ENCODE measurements around the gene NR3C1. TPM values are rescaled to one million over a fixed set of nuclear protein-coding genes. Genes with fewer than 3 reads are reported as not detected.

Gene NR3C1
- total RNA-seq, 1 experiment from 2014 or later, result 16.0 TPM

GRCh38 chr5:143340891-143341685 is 62.4 kb downstream of the NR3C1 start (continued):
- TF ChIP-seq RAD21 (IDR thresholded peaks at IDR 0.05; ENCODE audit: low read depth), result no peak
- no peak for TF ChIP-seq EGR1 (IDR thresholded peaks at IDR 0.05; ENCODE audit: low read depth)
- TF ChIP-seq ELF1 (IDR thresholded peaks at IDR 0.05; ENCODE audit: borderline replicate concordance, low read depth), result no peak
- TF ChIP-seq ZFX (IDR thresholded peaks at IDR 0.05), result no peak
- TF ChIP-seq EZH2phosphoT487 (IDR thresholded peaks at IDR 0.05; ENCODE audit: borderline replicate concordance), result no peak
- no peak for TF ChIP-seq SRF (IDR thresholded peaks at IDR 0.05; ENCODE audit: low read depth)
- no peak for TF ChIP-seq ZNF274 (IDR thresholded peaks at IDR 0.05; ENCODE audit: low read depth, low read length)

GRCh38 chr5:143338658-143339366 is 64.7 kb downstream of the NR3C1 start:
- intact Hi-C loops (cut with micrococcal nuclease), result no loop called here
- H3K4me2 ChIP-seq (ENCODE audit: low read length), result no peak overlapping the region
- no peaks in the 10 kb centered on the region for H3K79me2 ChIP-seq (ENCODE audit: insufficient read depth, low read length)
- no peaks in the 10 kb centered on the region for H3K9me2 ChIP-seq (ENCODE audit: insufficient read depth)
- no peak overlapping the region for H3K9ac ChIP-seq (ENCODE audit: low read length)
- H3K27me3 ChIP-seq (ENCODE audit: insufficient read depth, low read length), result no peaks in the 10 kb centered on the region
- H3K27ac ChIP-seq (ENCODE audit: low read depth, low read length), result no peak overlapping the region
- no peak overlapping the region for H3K4me3 ChIP-seq (replicated peaks in 1 of 2; ENCODE audit: low read depth in 1 of 2, low read length in 2 of 2)
- DNase-seq (ENCODE audit: low read depth, low spot score), result no peak
- H3K9me3 ChIP-seq (ENCODE audit: control insufficient read depth in 1 of 2, insufficient read depth in 1 of 2, low read depth in 1 of 2, low read length in 2 of 2), result no peaks in the 10 kb centered on the region
- ATAC-seq, result no peak
- no peak for TF ChIP-seq ZFX (IDR thresholded peaks at IDR 0.05)
- no peak for TF ChIP-seq CTCF (IDR thresholded peaks at IDR 0.05 in 2 of 3, conservative IDR thresholded peaks at IDR 0.05 in 1 of 3; ENCODE audit: borderline replicate concordance in 1 of 3, insufficient read depth in 1 of 3, low read depth in 2 of 3, low read length in 2 of 3)
- TF ChIP-seq EGR1 (IDR thresholded peaks at IDR 0.05; ENCODE audit: low read depth), result no peak
- TF ChIP-seq, protein P1, sequence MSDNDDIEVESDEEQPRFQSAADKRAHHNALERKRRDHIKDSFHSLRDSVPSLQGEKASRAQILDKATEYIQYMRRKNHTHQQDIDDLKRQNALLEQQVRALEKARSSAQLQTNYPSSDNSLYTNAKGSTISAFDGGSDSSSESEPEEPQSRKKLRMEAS (IDR thresholded peaks at IDR 0.05), result no peak
- POLR2A ChIA-PET, result no interaction called here
- no TSS peak for BruUV-seq (replicated peaks)
- no peaks in the 10 kb centered on the region for H4K20me1 ChIP-seq (ENCODE audit: insufficient read depth)
- H2AFZ ChIP-seq (ENCODE audit: low read depth, low read length, poor library complexity, severe bottlenecking), result no peak overlapping the region
- no peaks in the 10 kb centered on the region for H3K4me1 ChIP-seq (ENCODE audit: control insufficient read depth in 1 of 2, insufficient read depth in 2 of 2, low read length in 2 of 2)
- CTCF ChIA-PET, result no interaction called here
- H3K36me3 ChIP-seq (ENCODE audit: control insufficient read depth in 1 of 2, insufficient read depth in 2 of 2, low read length in 2 of 2), result no peaks in the 10 kb centered on the region
- RAD21 ChIA-PET (ENCODE audit: low non-redundant PET in 1 of 2, low total read pairs in 2 of 2, uncharacterized antibody in 2 of 2, unreplicated experiment in 2 of 2), result no interaction called here

All from HCT116 (cell line).